SK-N-SH (cell line): Measurements from ENCODE around the gene ZBTB43. TPM values are rescaled to one million over a fixed set of nuclear protein-coding genes. Genes with fewer than 3 reads are reported as not detected.

ENCODE experiments used
- CTCF ChIA-PET: fragments of 300-600, 350-600 bp; formaldehyde crosslinking; extraction: SDS; loops from one replicate; lab custom pipeline; 2021; lab: Yijun Ruan, JAX
- POLR2A ChIA-PET: fragments of 350-600 bp; sonication (Branson Sonifier 250); formaldehyde crosslinking; extraction: SDS; loops from one replicate; lab custom pipeline; 2020; ENCODE audit warnings: antibody characterized with exemption, inconsistent platforms; lab: Yijun Ruan, JAX
- DNase-seq: peaks from one replicate; pipeline ENCODE4 v3.0.0; 2012
- H2AFZ ChIP-seq: fragments of 200-600 bp; sonication (generic); 2 replicates; pipeline ENCODE4 v1.8.1; 2016; ENCODE audit warnings: antibody characterized with exemption, mild to moderate bottlenecking, low read depth
- H3F3A ChIP-seq: fragments of 200-600 bp; sonication (generic); replicated peaks from 2 replicates; pipeline ENCODE3; 2016; ENCODE audit warnings: antibody characterized with exemption, mild to moderate bottlenecking; ENCODE audit not compliant: insufficient read depth
- H3K27ac ChIP-seq, 2 experiments: fragments of 200-500 bp in 1 of 2; fragments of 200-600 bp in 1 of 2; sonication (Bioruptor generic) in 1 of 2; sonication (generic), shearing (Covaris generic) in 1 of 2; 2 replicates each; pipeline versions ENCODE4 v1.5.1 to v1.6.1; 2014 to 2016; ENCODE audit warnings: low read depth in 2 of 2, inconsistent platforms in 1 of 2, low read length in 1 of 2, mild to moderate bottlenecking in 1 of 2, mixed read lengths in 1 of 2
- H3K27me3 ChIP-seq: fragments of 200-600 bp; sonication (generic), shearing (Covaris generic); 2 replicates; pipeline ENCODE4 v1.6.1; 2016; ENCODE audit warnings: mixed run types; ENCODE audit not compliant: insufficient read depth
- H3K36me3 ChIP-seq, 2 experiments: fragments of 200-500 bp in 1 of 2; fragments of 200-600 bp in 1 of 2; sonication (Bioruptor generic) in 1 of 2; sonication (generic) in 1 of 2; replicated peaks in 1 of 2; 2 replicates each; pipeline versions ENCODE3 to v1.5.1; 2014 to 2016; ENCODE audit warnings: low read length in 1 of 2, mild to moderate bottlenecking in 1 of 2; ENCODE audit not compliant: insufficient read depth in 2 of 2, control insufficient read depth in 1 of 2
- H3K4me1 ChIP-seq, 2 experiments: fragments of 200-500 bp in 1 of 2; fragments of 200-600 bp in 1 of 2; sonication (Bioruptor generic) in 1 of 2; sonication (generic), shearing (Covaris generic) in 1 of 2; 2 replicates each; pipeline versions ENCODE4 v1.5.1 to v1.6.1; 2014 to 2016; ENCODE audit warnings: low read depth in 1 of 2, low read length in 1 of 2, mixed run types in 1 of 2; ENCODE audit not compliant: insufficient read depth in 2 of 2, control insufficient read depth in 1 of 2
- H3K4me2 ChIP-seq: fragments of 200-600 bp; sonication (generic), shearing (Covaris generic); 2 replicates; pipeline ENCODE4 v1.6.1; 2017; ENCODE audit warnings: mixed run types
- H3K4me3 ChIP-seq, 2 experiments: fragments of 200-500 bp in 1 of 2; fragments of 200-600 bp in 1 of 2; sonication (Bioruptor generic) in 1 of 2; sonication (generic), shearing (Covaris generic) in 1 of 2; 2 replicates each; pipeline versions ENCODE4 v1.5.1 to v1.8.1; 2014 to 2016; ENCODE audit warnings: low read depth in 2 of 2, inconsistent platforms in 1 of 2, low read length in 1 of 2, mild to moderate bottlenecking in 1 of 2, mixed read lengths in 1 of 2, moderate library complexity in 1 of 2
- H3K79me2 ChIP-seq: fragments of 200-600 bp; sonication (generic); 2 replicates; pipeline ENCODE4 v1.8.1; 2017; ENCODE audit warnings: mild to moderate bottlenecking; ENCODE audit not compliant: insufficient read depth
- H3K9ac ChIP-seq: fragments of 200-600 bp; sonication (generic); 2 replicates; pipeline ENCODE4 v1.6.1; 2017; ENCODE audit warnings: mixed run types
- H3K9me2 ChIP-seq: fragments of 200-600 bp; sonication (generic); 2 replicates; pipeline ENCODE4 v1.6.1; 2017; ENCODE audit warnings: mixed run types
- H3K9me3 ChIP-seq: fragments of 200-600 bp; sonication (generic); 2 replicates; pipeline ENCODE4 v1.6.1; 2017; ENCODE audit warnings: mixed run types, mild to moderate bottlenecking, moderate library complexity
- H4K20me1 ChIP-seq: fragments of 200-600 bp; sonication (generic); 2 replicates; pipeline ENCODE4 v1.6.1; 2017; ENCODE audit warnings: mild to moderate bottlenecking, mixed run types; ENCODE audit not compliant: insufficient read depth
- CHD2 ChIP-seq: fragments of 150-350 bp; IDR thresholded peaks from 2 replicates; pipeline ENCODE4 v1.6.1; 2018; ENCODE audit warnings: low read length; ENCODE audit not compliant: partially characterized antibody
- ELF1 ChIP-seq: IDR thresholded peaks from 2 replicates; pipeline ENCODE4 v1.4.0; 2012
- EZH2phosphoT487 ChIP-seq: fragments of 200-600 bp; sonication (generic); IDR thresholded peaks from 2 replicates; pipeline ENCODE4 v1.6.1; 2017; ENCODE audit warnings: low read depth, mixed run types, mild to moderate bottlenecking, antibody characterized with exemption, moderate library complexity, borderline replicate concordance
- FOSL2 ChIP-seq: IDR thresholded peaks from 2 replicates; pipeline ENCODE4 v1.4.0; 2012; ENCODE audit warnings: low read depth, mild to moderate bottlenecking, moderate library complexity, borderline replicate concordance
- FOXM1 ChIP-seq: IDR thresholded peaks from 2 replicates; pipeline ENCODE4 v1.4.0; 2012; ENCODE audit warnings: low read depth, mild to moderate bottlenecking
- GATA2 ChIP-seq: sonication (generic); formaldehyde crosslinking; IDR thresholded peaks from 2 replicates; pipeline ENCODE4 v1.5.0; 2020; ENCODE audit warnings: mild to moderate bottlenecking, missing genetic modification reagents
- IRF3 ChIP-seq: fragments of 150-350 bp; IDR thresholded peaks from 2 replicates; pipeline ENCODE4 v1.6.1; 2016; ENCODE audit warnings: mild to moderate bottlenecking, low read depth, low read length
- JUND ChIP-seq: IDR thresholded peaks from 2 replicates; pipeline ENCODE4 v1.4.0; 2012
- NFIC ChIP-seq: IDR thresholded peaks from 2 replicates; pipeline ENCODE4 v1.4.0; 2012; ENCODE audit warnings: borderline replicate concordance
- NRF1 ChIP-seq: IDR thresholded peaks from 2 replicates; pipeline ENCODE4 v1.6.1; 2012; ENCODE audit warnings: low read depth, mild to moderate bottlenecking, low read length
- REST ChIP-seq: IDR thresholded peaks from 2 replicates; pipeline ENCODE4 v1.6.1; 2012; ENCODE audit warnings: mild to moderate bottlenecking, low read depth, low read length, moderate library complexity
- RXRA ChIP-seq: IDR thresholded peaks from 2 replicates; pipeline ENCODE4 v1.4.0; 2012; ENCODE audit warnings: low read depth, mild to moderate bottlenecking, borderline replicate concordance
- SMC3 ChIP-seq: IDR thresholded peaks from 2 replicates; pipeline ENCODE4 v1.6.1; 2012; ENCODE audit warnings: low read depth, low read length, improper control_type of control experiment
- TAF1 ChIP-seq: IDR thresholded peaks from 2 replicates; pipeline ENCODE4 v1.6.1; 2012; ENCODE audit warnings: low read depth, mild to moderate bottlenecking, low read length, moderate library complexity, borderline replicate concordance
- TEAD4 ChIP-seq: IDR thresholded peaks from 2 replicates; pipeline ENCODE4 v1.4.0; 2012; ENCODE audit warnings: mild to moderate bottlenecking, borderline replicate concordance; ENCODE audit not compliant: insufficient read depth
- YY1 ChIP-seq: IDR thresholded peaks from 2 replicates; pipeline ENCODE4 v1.4.0; 2012; ENCODE audit warnings: low read depth, mild to moderate bottlenecking
- WGBS: methylation state at CpG from one replicate; pipeline ENCODE4 v1.1.6; 2017; ENCODE audit warnings: low lambda C conversion rate; 5-methylcytosine and 5-hydroxymethylcytosine counted together
- polyA plus RNA-seq, 3 experiments: library from polyadenylated mRNA; depleted of rRNA; stranded (reverse); fragments of >200 nt; gene quantifications; 2 replicates each; pipeline ENCODE4 v1.2.3, GENCODE V29; 2012
- TF ChIP-seq, protein P1 (sequence below): IDR thresholded peaks from 2 replicates; pipeline ENCODE4; 2012
- TF ChIP-seq, protein P2 (sequence below): fragments of 200-600 bp; sonication (generic); IDR thresholded peaks from 2 replicates; pipeline ENCODE4 v1.6.1; 2017; ENCODE audit warnings: antibody characterized with exemption, mild to moderate bottlenecking, moderate library complexity
- TF ChIP-seq, protein P3 (sequence below): IDR thresholded peaks from 2 replicates; pipeline ENCODE4 v1.4.0; 2012; ENCODE audit warnings: low read depth
- TF ChIP-seq, protein P4 (sequence below): fragments of 150-350 bp; IDR thresholded peaks from 2 replicates; pipeline ENCODE4 v1.6.1; 2017; ENCODE audit warnings: antibody characterized with exemption, low read length, low read depth, borderline replicate concordance

Gene ZBTB43
- polyA plus RNA-seq, 1 of the 3 experiments (the other 2 are of a cell fraction), result 3.5 TPM

GRCh38 chr9:126783949-126784348, 20.9 kb upstream of the ZBTB43 start:
- Histone ChIP-seq H4K20me1 (no peaks in the 10 kb centered on the region), H3K36me3 (no peaks in the 10 kb centered on the region), H3K9ac (no peak overlapping the region), H3K9me3 (no peaks in the 10 kb centered on the region), H3K27ac (no peak overlapping the region), H3F3A (no peaks in the 10 kb centered on the region), H3K4me1 (peaks cover 0 to 4% of the 10 kb centered on the region in 2 experiments; a peak in 1 of 4 replicates), H3K4me2 (no peak overlapping the region), H2AFZ (no peak overlapping the region), H3K27me3 (peaks cover 12% of the 10 kb centered on the region; the same call in 1 of the 2 replicates), H3K9me2 (no peaks in the 10 kb centered on the region), H3K79me2 (no peaks in the 10 kb centered on the region), H3K4me3 (no peak overlapping the region)
- TF ChIP-seq TEAD4 (no peak), TAF1 (no peak), ELF1 (no peak), REST (no peak), JUND (no peak), EZH2phosphoT487 (no peak), YY1 (no peak), GATA2 (CRISPR knock-in tag) (no peak), RXRA (no peak), IRF3 (no peak), FOSL2 (no peak), CHD2 (no peak), NFIC (no peak), FOXM1 (no peak), SMC3 (no peak), NRF1 (no peak)
- TF ChIP-seq, protein P1, sequence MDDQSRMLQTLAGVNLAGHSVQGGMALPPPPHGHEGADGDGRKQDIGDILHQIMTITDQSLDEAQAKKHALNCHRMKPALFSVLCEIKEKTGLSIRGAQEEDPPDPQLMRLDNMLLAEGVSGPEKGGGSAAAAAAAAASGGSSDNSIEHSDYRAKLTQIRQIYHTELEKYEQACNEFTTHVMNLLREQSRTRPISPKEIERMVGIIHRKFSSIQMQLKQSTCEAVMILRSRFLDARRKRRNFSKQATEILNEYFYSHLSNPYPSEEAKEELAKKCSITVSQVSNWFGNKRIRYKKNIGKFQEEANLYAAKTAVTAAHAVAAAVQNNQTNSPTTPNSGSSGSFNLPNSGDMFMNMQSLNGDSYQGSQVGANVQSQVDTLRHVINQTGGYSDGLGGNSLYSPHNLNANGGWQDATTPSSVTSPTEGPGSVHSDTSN, result no peak
- TF ChIP-seq, protein P2, sequence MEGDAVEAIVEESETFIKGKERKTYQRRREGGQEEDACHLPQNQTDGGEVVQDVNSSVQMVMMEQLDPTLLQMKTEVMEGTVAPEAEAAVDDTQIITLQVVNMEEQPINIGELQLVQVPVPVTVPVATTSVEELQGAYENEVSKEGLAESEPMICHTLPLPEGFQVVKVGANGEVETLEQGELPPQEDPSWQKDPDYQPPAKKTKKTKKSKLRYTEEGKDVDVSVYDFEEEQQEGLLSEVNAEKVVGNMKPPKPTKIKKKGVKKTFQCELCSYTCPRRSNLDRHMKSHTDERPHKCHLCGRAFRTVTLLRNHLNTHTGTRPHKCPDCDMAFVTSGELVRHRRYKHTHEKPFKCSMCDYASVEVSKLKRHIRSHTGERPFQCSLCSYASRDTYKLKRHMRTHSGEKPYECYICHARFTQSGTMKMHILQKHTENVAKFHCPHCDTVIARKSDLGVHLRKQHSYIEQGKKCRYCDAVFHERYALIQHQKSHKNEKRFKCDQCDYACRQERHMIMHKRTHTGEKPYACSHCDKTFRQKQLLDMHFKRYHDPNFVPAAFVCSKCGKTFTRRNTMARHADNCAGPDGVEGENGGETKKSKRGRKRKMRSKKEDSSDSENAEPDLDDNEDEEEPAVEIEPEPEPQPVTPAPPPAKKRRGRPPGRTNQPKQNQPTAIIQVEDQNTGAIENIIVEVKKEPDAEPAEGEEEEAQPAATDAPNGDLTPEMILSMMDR, result no peak
- TF ChIP-seq, protein P3, sequence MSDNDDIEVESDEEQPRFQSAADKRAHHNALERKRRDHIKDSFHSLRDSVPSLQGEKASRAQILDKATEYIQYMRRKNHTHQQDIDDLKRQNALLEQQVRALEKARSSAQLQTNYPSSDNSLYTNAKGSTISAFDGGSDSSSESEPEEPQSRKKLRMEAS, result no peak
- TF ChIP-seq, protein P4, sequence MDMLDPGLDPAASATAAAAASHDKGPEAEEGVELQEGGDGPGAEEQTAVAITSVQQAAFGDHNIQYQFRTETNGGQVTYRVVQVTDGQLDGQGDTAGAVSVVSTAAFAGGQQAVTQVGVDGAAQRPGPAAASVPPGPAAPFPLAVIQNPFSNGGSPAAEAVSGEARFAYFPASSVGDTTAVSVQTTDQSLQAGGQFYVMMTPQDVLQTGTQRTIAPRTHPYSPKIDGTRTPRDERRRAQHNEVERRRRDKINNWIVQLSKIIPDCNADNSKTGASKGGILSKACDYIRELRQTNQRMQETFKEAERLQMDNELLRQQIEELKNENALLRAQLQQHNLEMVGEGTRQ, result no peak
- DNase-seq, result no peak
- WGBS, result 20% methylated on average over 1 of the region's 1 CpG
- CTCF ChIA-PET, result interaction anchor here (0.6 to 17.1 kb wide), 6 partner anchors 80 to 285 kb away, joined by 3 to 502 read pairs (median 4); no protein-coding TSS in a partner anchor
- POLR2A ChIA-PET, result no interaction called here
